ENCODE results near the gene SPIRE1.
"Not testable (repeated sequence)": the region's sequence is repeated elsewhere in the genome, so short reads cannot be mapped to it uniquely, and the experiment has no call there.

SPIRE1 gene

DNA sequence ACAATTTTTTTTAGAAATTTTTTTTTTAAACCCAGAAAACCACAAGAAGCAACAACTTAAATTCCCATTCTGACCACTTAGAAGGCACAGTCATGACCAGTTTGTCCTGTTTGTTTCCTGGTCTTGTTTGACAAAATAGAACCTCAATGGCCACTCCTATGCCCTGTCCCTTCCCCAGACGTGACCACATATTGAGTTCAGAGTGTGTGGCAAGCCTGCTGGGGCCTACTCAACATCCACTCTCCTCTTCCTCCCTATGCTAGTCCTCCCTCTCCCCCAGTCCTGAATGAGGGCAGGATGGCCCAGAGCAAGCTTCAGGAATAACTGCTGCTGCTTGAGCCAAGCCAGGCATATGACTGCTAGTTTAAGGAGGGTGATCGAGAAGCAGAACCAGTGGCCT lies 160.6 kb downstream of the SPIRE1 start:
- FAIRE-seq (peak; percentile 89), DNase-seq (ENCODE audit: low spot score) (no peak)

DNA sequence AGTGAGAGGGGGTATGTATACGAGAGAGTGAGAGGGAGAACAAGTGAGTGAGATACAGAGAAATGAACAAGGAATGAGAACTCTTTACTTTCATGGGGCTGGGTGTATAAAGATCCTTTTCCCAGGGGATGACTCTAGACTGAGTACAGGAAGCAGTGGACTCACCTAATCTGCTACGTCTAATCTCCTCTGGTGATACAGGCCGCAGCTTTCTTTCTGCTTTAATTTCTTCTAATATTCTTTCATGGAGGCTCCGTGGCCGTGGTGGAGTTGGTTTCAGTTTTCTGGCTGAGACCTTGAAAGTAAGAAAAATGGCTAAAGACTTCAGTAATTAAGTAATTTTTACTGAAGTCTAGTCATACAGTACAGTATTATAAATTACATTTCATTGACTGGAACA lies 165.0 kb downstream of the SPIRE1 start:
- DNase-seq (ENCODE audit: low spot score) = no peak
- FAIRE-seq = no peak

DNA sequence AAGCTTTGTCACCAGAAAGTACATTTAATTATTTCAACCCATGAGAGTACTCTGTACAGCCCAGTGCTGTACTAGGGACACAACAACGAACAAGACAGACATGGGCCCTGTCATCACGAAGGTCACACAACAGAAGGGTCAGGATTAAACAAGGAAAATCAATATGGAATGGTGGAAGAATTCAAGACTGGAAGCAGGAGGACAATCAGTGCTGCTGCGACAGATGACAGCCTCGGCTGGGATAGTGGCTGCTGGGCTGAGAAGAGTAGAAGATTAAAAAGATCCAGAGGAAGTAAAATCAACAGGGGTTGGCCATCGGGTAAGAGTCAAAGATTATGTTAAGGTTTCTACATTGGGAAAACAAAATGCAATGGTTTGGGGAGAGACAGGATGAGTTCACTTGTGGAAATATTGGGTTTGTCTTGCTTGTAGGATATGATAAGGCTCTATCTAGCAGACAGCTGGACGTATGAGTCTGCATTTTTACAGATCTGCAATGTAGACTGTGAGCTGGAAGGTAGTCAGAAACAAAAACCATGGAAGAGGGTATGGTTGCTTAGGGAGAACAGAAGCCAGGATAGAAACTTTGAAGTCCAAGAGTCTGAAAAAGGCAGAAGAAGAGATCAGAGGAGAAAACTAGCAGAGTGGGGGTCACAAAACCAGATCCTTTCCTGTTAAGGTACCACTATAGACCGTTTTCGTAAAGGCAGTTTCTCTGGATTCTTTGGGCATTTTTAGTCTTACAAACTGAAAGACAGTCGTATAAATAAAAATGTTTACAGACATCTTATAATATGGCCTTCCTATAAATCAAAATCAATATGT lies 166.1 kb downstream of the SPIRE1 start:
- no peak for DNase-seq (ENCODE audit: low spot score)
- FAIRE-seq = peak; percentile 88

DNA sequence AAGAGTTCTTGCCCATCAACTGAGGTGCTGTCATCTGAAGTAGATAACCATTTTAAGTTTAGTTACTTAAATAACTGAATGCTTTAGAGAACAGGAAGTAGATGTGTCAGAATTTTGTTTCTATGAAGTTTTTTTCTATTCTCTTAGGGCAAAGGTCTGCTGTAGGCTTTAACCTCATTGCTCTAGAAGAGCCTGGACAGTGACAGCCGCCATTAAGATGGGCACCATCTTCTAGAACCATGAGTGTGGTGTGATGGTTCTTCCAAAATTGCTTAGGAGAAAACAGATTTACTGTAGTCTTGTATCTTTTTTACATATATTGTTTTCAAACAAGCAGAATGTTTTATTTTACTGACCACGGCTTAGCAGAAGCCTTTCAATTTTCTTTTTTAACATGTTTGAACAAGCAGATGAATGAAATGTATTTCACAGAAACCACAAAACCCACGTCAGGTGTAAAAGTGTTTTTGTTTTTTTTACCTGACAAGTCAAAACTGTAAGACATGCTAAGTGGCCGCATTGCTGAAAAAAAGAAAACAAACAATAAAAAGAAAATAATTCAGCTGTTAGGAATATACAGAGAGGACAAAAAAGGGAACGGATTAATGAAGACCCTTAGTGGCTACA lies 172.3 kb downstream of the SPIRE1 start:
- FAIRE-seq = no peak

DNA sequence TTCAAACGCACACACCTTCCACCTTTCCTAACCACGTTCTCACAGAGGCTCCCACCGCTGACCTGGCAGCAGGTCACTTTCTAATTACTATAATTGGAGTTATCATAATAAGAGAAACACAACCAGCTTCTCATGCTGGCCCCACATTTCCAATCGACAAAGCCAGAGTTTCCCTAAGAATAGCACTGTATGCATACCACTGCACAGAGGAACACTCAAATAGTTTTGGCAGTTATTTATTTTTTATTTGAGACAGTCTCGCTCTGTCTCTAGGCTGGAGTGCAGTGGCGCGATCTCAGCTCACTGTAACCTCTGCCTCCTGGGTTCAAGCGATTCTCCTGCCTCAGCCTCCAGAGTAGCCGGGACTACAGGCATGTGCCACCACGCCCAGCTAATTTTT lies 176.0 kb downstream of the SPIRE1 start:
- not testable (repeated sequence) for DNase-seq (ENCODE audit: low spot score); FAIRE-seq

More for the DNA sequence above, 172.3 kb downstream of the SPIRE1 start:
- DNase-seq (ENCODE audit: low spot score) = no peak

DNA sequence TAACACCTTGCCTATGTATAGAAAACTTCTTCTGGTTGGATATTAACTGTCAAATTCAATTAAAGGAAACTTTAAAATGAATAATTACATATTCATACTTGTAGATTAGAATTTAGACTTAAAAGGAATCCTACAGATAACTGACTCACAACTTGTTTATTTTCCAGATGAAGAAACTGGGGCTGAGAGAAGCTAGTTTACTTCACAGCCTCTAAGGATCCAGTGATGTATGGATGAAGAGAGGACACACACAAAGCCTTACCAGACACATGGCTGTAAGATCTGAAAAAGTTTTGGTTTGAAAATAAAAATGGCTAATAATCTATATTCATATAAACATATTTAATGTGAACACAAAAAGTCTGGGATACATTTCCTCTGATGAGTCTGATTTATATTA lies 177.9 kb downstream of the SPIRE1 start:
- FAIRE-seq = no peak
- no peak for DNase-seq (ENCODE audit: low spot score)

DNA sequence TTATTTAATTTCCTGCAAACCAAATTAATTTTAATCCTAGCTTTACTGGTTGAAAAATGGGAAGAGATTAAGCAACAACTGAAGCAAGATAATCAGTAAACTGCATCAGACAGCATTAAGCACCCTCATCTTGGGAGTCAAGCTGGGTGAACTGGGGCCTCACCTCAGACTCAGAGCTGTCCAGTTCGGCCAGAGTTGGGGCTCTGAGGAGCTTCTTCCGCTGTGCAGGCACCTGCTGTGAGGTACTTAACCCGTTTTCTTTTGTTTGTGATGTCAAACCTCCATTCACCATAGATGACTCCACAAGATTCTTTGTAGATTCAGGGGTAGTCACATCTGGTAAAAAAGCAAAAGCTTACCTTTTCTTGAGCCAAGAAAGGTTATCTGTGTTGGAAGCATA lies 178.4 kb downstream of the SPIRE1 start:
- FAIRE-seq (peak; percentile 27), DNase-seq (ENCODE audit: low spot score) (no peak)

DNA sequence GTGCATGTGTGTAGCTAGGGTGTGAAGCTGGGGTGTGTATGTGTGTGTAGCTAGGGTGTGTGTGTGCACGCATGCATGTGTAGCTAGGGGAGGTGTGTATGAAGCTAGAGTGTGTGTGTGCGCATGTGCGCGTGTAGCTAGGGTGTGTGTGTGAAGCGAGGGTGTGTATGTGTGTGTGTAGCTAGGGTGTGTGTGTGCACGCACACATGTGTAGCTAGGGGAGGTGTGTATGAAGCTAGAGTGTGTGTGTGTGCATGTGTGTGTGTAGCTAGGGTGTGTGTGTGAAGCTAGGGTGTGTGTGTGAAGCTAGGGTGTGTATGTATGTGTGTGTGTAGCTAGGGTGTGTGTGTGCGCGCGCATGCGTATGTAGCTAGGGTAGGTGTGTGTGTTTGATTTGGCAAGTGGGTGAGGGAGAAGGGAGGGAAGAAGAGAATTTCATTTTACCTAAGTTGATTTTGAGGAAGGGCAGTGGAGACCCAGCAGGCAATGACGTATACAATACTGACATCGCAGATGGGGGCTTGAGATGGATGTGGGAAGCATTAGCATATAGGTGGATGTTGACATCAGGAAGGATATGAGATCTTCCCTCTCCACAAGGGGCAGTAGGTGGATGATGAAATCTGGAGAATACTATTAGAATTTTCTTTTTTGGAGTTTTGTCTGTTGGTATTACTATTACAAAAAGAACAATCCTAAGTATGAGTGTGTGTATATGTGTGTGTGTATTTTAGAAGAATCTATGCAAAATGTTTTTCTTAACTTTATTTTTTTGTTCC lies 179.4 kb downstream of the SPIRE1 start:
- FAIRE-seq (peak; percentile 99), DNase-seq (ENCODE audit: low spot score) (no peak)

DNA sequence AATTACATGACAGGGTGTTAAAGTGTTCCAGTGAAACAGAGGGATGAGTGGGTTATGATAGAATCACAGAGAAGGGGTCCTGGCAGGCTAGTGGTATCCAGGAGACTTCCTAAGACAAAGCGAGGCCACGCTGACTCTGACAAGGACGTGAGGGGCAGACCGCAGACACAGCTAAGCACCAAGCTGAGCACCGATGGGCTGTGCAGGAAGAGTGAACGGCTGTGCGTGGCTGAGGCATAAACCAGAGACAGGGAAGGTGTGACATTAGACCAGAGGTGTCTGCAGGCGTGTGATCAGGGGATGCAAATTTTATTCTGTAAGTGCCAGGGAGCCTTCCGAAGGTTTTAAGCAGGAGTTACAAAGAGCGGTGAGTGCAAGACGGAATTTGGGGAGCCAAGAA lies 180.3 kb downstream of the SPIRE1 start:
- FAIRE-seq (peak; percentile 91), DNase-seq (ENCODE audit: low spot score) (no peak)

DNA sequence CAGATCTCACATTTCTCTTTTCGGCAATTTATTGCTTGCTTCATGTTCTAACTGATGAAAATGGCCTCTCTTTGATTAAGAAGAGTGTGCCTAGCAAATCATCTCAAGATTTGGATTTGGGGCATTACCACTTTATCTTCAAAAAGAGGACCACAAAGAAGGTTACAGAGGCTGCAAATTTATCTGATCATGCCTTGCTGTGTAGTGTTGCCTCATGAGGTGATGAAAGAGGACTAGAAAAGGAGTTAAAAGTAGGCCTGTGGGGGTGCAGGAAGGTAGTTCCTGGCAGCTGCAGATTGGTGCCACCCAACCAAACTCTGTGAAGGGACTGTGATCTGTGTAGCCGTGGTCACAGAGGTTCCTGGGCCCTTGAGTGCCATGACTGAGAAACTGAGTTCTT lies 181.0 kb downstream of the SPIRE1 start:
- DNase-seq (ENCODE audit: low spot score) = no peak
- FAIRE-seq = no peak

DNA sequence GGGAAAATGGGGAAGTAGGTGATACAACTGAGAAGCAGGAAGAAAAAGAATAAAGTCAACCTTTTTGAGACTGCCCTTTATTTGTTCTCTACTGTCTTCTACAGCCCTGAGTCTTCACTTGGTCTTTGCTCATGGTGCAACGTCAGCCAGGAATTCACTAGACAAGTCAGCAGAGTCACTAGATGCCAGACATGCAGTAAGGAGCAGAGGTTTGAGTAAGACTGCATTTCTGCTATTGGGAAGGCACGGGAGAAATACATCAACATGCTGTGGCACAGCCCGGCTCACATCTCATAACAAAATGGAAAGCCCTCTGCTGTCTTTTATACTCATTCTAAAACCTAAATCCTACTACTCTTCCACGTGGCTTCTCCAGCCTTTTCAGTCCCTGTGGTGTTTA lies 183.0 kb downstream of the SPIRE1 start:
- no peak for DNase-seq (ENCODE audit: low spot score)
- no peak for FAIRE-seq

DNA sequence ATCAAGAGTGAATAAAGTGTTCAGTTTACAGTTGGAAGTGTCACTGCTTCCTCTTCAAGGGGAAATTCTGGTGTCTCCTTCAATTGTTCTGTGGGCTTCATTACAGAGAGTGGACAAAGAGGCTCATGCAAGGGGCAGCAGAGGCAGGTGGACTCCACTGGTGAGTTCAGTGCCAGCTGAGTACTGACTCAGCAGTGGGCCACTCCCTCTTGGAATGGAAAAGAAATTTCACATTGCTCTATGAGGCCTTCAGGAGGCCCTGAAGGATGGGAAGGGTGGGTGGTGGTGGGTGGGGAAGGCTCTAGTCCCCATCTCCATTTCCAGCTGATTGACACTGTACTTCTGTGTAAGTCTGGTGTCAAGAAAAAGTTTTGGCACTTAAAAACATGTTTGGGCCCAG lies 183.8 kb downstream of the SPIRE1 start:
- DNase-seq (ENCODE audit: low spot score) (no peak), FAIRE-seq (no peak)

DNA sequence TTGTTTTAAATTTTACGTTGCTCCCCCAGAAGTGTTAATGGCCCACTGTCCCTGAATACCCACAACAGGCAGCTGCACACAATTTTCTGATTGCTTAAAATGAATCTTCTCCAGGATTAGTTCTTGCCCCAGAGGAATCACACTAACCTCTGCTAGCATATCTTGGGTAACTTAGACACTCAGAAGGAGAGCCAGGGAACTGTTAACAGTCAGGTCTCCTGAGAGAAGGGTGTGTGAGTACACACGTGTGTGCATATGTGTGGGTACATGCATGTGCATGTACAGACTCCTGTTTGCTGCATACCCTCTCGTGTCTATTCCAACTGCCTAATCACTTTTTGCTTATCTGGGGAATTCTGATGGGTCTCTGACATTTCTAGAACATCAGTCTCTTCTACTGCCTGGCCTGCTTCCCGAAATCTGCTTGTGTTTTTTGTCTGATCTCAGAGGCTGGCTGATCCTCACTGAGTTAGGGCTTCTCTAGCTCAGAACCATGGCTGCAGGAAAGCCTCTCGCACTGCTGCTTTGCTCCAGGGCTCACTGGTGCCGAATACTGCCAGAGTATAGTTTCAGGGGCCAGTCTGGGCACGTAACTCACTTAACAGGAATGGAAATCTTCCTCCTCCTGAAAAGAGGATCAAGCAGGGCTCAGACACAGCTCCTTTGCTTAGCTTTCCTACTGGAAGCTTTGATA lies 187.4 kb downstream of the SPIRE1 start:
- FAIRE-seq (peak; percentile 5), DNase-seq (ENCODE audit: low spot score) (no peak)

DNA sequence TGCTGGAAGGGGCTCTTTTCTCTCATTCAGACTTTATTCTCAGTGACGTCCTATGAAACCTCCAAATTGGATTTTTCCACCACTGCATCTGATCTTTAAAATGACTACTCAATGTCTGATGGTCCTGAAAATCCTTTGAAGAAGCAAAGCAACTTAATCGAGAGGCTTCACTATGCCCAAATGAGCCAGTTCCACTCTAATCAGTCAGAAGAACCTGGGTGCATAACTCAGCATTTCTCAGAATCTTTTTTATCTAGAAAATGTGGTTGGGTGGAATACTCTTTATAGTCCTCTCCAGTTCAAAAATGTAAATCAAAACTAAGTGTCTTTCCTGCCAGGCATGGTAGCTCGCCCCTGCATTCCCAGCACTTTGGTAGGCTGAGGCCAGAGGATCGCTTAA lies 189.5 kb downstream of the SPIRE1 start:
- no peak for DNase-seq (ENCODE audit: low spot score)
- FAIRE-seq = no peak

DNA sequence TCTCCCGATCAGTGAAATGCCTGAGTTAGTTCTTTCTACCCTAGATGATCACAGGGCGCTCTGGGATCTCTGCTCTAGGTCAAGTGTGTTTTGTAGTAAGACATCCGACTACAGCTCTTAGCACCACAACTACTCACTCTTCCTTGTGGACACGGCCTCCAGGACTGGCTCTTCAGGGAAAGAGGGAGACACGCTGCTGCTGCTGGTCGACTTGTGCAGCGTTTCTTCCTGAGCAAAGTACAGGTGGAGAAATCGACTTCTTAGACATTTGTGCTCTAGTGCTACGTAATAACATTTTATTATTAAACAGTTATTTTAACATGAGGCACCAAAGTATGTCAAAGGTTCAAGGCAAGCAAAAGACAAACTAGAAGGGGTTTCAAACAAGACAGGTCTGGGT lies 193.2 kb downstream of the SPIRE1 start:
- no peak for FAIRE-seq

DNA sequence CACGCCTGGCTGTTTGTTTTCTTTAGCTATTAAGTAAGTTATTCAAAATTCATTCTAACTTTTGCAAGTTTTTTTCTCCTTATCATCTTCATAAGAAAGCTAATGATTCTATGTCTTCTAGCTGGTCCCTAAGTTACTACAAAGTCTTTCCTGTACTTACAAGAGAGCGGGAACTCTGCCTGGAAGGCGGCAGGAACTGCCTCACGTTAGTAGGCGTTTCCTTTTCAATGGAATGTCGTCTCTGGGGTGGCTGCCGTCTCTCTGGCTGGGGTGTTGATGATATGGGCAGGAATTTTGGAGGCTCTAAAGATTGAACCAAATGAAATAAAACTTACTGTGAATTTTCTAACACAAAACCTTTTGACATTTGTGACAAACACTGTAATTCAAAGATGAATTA lies 194.7 kb downstream of the SPIRE1 start:
- FAIRE-seq (peak; percentile 20), DNase-seq (ENCODE audit: low spot score) (no peak)

More for the DNA sequence above, 193.2 kb downstream of the SPIRE1 start:
- DNase-seq (ENCODE audit: low spot score) = no peak

DNA sequence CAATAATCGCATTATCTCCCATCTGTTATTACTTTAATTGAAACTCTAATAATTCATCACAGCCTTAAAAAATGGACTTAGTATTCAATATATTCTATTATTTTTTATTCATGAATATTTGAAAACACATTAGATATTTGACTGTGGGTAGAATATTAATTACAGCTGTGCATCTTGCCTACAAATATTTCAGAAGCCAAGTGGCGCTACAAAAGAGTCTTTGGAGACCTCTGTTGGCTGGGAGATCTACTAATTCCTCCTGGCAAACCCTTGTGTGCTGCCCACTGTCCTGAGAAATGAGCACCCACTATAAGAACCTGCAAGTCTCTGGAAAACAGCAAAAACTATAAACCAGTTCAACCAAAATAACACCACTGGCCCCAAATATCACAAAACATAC lies 195.7 kb downstream of the SPIRE1 start:
- FAIRE-seq (no peak), DNase-seq (ENCODE audit: low spot score) (no peak)

DNA sequence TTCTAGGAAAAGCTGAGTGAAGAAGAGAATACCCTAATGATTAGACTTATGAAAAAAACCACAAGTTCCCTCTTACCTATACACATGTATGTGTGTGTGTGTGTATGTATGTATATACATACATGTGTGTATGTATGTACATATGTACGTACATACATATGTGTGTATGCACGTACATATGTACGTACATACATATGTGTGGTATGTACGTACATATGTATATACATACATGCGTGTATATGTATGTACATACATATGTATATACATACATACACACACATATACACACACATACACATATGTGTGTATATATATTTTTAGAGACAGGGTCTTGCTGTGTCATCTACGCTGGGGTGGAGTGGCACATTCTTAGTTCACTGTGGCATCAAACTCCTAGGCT lies 196.6 kb downstream of the SPIRE1 start:
- FAIRE-seq (peak; percentile 97), DNase-seq (ENCODE audit: low spot score) (no peak)

DNA sequence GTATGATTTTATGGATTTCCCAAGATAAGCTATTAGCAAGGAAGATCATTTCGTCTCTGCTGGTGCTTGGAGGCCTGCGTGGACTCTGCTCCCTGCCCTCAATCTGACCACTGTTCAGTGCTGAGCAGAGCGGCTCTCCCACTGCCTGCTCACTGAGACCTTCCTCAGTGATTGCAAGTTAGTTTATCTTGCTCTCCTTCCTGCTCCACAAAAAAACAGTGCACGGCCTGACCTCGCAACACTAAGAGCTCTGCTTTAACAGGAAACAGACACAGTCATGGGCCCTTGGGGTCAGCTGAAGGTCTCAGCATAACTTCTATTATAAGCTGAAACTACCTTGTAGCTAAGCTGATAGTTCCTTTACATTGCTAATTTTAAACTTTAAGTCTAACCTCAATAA lies 197.0 kb downstream of the SPIRE1 start:
- DNase-seq (ENCODE audit: low spot score) (no peak), FAIRE-seq (no peak)

DNA sequence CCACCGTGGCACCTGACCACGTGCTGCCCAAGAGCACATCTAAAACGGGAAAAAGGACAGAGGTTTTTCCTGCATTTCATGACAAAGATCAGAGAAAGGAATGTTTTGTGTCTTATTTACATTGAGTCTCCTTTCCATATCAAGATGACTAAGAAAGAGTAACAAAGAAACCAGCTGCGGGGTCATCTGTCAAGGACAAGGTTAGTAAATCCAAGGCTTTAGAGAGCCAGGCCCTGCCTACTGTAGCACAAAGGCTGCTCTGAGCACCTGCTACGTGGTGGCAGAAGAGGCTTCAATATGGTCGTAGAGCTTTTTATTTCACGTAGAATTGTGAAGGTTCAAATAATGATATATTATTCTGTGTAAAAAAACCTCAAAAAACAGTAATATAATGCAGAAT lies 199.1 kb downstream of the SPIRE1 start:
- FAIRE-seq (no peak), DNase-seq (ENCODE audit: low spot score) (no peak)

DNA sequence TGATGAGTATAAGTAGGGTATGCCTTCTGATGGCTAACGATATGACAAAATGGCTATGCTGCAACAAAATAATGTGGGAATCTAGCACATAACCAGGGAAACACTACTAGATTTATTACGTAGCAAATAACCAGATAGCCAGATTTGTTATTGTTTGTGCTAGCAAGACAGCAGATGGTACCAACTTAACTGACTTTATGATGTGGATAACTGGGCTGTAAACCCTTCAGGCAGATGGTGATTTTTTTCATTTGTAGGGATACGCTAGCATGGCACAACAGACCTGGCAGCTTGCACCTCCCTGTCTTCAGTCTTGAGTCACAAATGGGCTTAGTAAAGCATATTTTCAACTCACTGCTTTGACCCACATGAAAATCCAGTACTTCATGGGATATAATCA lies 201.5 kb downstream of the SPIRE1 start:
- peak; percentile 84 for FAIRE-seq

DNA sequence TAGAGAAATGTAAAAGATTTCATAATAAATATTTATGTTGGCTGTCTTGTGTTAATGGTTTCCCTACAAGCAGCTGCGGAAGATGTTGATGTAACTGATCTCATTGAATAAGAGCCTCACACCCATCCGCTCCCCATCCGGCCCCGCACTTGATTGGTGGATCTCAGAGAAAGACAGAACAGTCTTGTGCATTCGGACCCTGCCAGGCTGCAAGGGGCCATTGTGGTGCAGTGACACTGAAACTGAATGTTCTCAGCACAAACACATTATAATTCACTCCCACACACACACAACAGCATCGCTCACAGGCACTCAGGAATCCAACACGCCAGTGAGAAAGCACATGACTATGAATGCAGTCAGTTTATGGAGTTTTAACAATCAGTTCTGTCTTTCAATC lies 202.4 kb downstream of the SPIRE1 start:
- FAIRE-seq (no peak), DNase-seq (ENCODE audit: low spot score) (no peak)

More for the DNA sequence above, 201.5 kb downstream of the SPIRE1 start:
- no peak for DNase-seq (ENCODE audit: low spot score)

All from urothelium cell line (cell line).